Nephron progenitor cell (in vitro differentiated cells): ENCODE data around the gene ATP8A1.

Experiments
- DNase-seq: peaks from one replicate; pipeline ENCODE4 v3.0.0; 2021
- H3K27ac Mint-ChIP-seq: 2 replicates; pipeline ENCODE4 v1.8.0; 2021; ENCODE audit warnings: mild to moderate bottlenecking, moderate library complexity, mixed read lengths
- H3K27me3 Mint-ChIP-seq: 2 replicates; pipeline ENCODE4 v1.8.0; 2021; ENCODE audit warnings: mild to moderate bottlenecking, low read depth, mixed read lengths; ENCODE audit not compliant: poor library complexity
- H3K36me3 Mint-ChIP-seq: 2 replicates; pipeline ENCODE4 v1.8.0; 2021; ENCODE audit warnings: low read depth, mixed read lengths
- H3K4me1 Mint-ChIP-seq: 2 replicates; pipeline ENCODE4 v1.8.0; 2021; ENCODE audit warnings: mixed read lengths
- H3K4me3 Mint-ChIP-seq: 2 replicates; pipeline ENCODE4 v1.8.0; 2021; ENCODE audit warnings: mild to moderate bottlenecking, moderate library complexity, mixed read lengths
- H3K9me3 Mint-ChIP-seq: 2 replicates; pipeline ENCODE4 v1.8.0; 2021; ENCODE audit warnings: mild to moderate bottlenecking, moderate library complexity, mixed read lengths
- CTCF ChIP-seq: fragments of 200-600 bp; sonication (generic); IDR thresholded peaks from 2 replicates; pipeline ENCODE4 v1.5.0; 2021; ENCODE audit warnings: antibody characterized with exemption

The ATP8A1 gene

GRCh38 chr4:42453612-42454011, 203.3 kb downstream of the ATP8A1 start:
- Mint-ChIP-seq H3K4me3 (no peak overlapping the region), H3K27ac (no peak overlapping the region), H3K9me3 (no peaks in the 10 kb centered on the region), H3K36me3 (no peaks in the 10 kb centered on the region), H3K4me1 (peaks cover 7% of the 10 kb centered on the region), H3K27me3 (peaks cover 3% of the 10 kb centered on the region)
- no peak for DNase-seq
- TF ChIP-seq CTCF = no peak

GRCh38 chr4:42452823-42453222, 204.1 kb downstream of the ATP8A1 start:
- no peak for TF ChIP-seq CTCF
- H3K36me3 Mint-ChIP-seq = no peaks in the 10 kb centered on the region
- peak overlapping the region; percentile 0 for H3K27ac Mint-ChIP-seq
- H3K4me1 Mint-ChIP-seq = peaks cover 7% of the 10 kb centered on the region
- H3K27me3 Mint-ChIP-seq = peaks cover 3% of the 10 kb centered on the region
- no peak for DNase-seq
- no peak overlapping the region for H3K4me3 Mint-ChIP-seq
- no peaks in the 10 kb centered on the region for H3K9me3 Mint-ChIP-seq

DNA sequence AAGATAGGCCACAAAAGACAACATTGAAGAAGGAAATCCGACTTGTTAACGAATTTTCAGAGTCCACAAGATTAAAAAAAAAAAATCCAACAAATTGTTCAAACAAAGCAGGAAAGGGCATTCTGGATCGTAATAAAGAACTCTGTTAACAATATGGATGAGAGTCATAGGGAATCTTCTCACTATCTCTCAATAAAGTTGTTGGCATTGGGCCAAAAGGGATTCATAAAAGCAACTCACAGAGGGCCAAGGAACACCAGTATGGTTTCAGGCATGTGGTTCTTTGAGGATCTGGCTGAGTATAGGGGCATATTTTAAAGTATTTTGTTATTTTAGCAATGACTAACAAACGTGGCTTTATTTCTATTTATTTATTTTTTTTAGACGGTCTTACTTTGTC, 210.1 kb downstream of the ATP8A1 start:
- peaks cover 9% of the 10 kb centered on the region for H3K27me3 Mint-ChIP-seq
- peak overlapping the region; percentile 47 for H3K27ac Mint-ChIP-seq
- H3K4me3 Mint-ChIP-seq = no peak overlapping the region
- no peak for TF ChIP-seq CTCF
- no peaks in the 10 kb centered on the region for H3K36me3 Mint-ChIP-seq
- no peaks in the 10 kb centered on the region for H3K4me1 Mint-ChIP-seq
- DNase-seq = no peak
- no peaks in the 10 kb centered on the region for H3K9me3 Mint-ChIP-seq

GRCh38 chr4:42445038-42445437, 211.9 kb downstream of the ATP8A1 start:
- Mint-ChIP-seq H3K9me3 (no peaks in the 10 kb centered on the region), H3K4me3 (no peak overlapping the region), H3K27ac (no peak overlapping the region), H3K36me3 (no peaks in the 10 kb centered on the region), H3K27me3 (peaks cover 6% of the 10 kb centered on the region), H3K4me1 (peaks cover 3% of the 10 kb centered on the region)
- no peak for TF ChIP-seq CTCF
- DNase-seq = no peak

GRCh38 chr4:42442601-42443000, 214.3 kb downstream of the ATP8A1 start:
- peaks cover 6% of the 10 kb centered on the region for H3K27me3 Mint-ChIP-seq
- no peaks in the 10 kb centered on the region for H3K9me3 Mint-ChIP-seq
- no peak for DNase-seq
- H3K4me1 Mint-ChIP-seq = peaks cover 23% of the 10 kb centered on the region
- peak overlapping the region; percentile 60 for H3K27ac Mint-ChIP-seq
- no peak for TF ChIP-seq CTCF
- no peaks in the 10 kb centered on the region for H3K36me3 Mint-ChIP-seq
- no peak overlapping the region for H3K4me3 Mint-ChIP-seq

DNA sequence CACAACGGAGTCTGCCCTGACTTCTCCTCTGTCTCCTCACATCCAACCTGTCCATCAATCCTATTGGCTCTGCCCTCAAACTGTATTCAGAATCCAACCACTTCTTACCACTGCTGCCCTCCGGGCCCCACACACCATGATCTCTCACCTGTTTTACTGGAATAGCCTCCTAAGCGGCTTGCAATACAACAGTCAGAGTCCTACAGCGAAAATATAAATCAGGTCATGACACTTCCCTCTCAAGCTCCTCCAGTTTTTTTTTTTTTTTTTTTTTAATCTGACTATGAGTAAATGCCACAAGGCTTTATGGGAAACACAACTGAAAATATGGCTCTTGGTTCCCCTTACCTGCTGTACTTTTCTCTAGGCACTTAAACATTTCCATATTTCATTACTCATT, 216.8 kb downstream of the ATP8A1 start:
- no peak for DNase-seq
- no peaks in the 10 kb centered on the region for H3K36me3 Mint-ChIP-seq
- no peak for TF ChIP-seq CTCF
- H3K9me3 Mint-ChIP-seq = no peaks in the 10 kb centered on the region
- H3K4me1 Mint-ChIP-seq = peaks cover 37% of the 10 kb centered on the region
- peaks cover 8% of the 10 kb centered on the region for H3K27me3 Mint-ChIP-seq
- no peak overlapping the region for H3K4me3 Mint-ChIP-seq
- H3K27ac Mint-ChIP-seq = no peak overlapping the region
